HEK293T (cell line): ENCODE measurements around the gene LMF1.

Experiments
- CTCF ChIA-PET: fragments of 350-600 bp; formaldehyde crosslinking; extraction: SDS; loops from one replicate; lab custom pipeline; 2021; ENCODE audit warnings: antibody characterized with exemption, inconsistent platforms; lab: Yijun Ruan, JAX
- POLR2A ChIA-PET: fragments of 350-600 bp; formaldehyde crosslinking; extraction: SDS; loops from one replicate; lab custom pipeline; 2020; ENCODE audit warnings: antibody characterized with exemption, inconsistent platforms; lab: Yijun Ruan, JAX
- DNase-seq: peaks from one replicate; pipeline ENCODE4 v3.0.0; 2012; ENCODE audit warnings: mixed read lengths; ENCODE audit errors: extremely low spot score
- ARNT ChIP-seq: fragments of 450-650 bp; IDR thresholded peaks from 2 replicates; pipeline ENCODE4 v1.6.1; 2017; ENCODE audit warnings: mild to moderate bottlenecking
- BHLHE40 ChIP-seq: fragments of 450-650 bp; IDR thresholded peaks from 2 replicates; pipeline ENCODE4 v1.6.1; 2016; ENCODE audit warnings: mild to moderate bottlenecking, moderate library complexity, borderline replicate concordance
- CTBP1 ChIP-seq: fragments of 450-650 bp; IDR thresholded peaks from 2 replicates; pipeline ENCODE4 v1.6.1; 2016; ENCODE audit warnings: borderline replicate concordance
- ELF4 ChIP-seq: fragments of 450-650 bp; IDR thresholded peaks from 2 replicates; pipeline ENCODE4 v1.6.1; 2017; ENCODE audit warnings: antibody characterized with exemption
- FOXA1 ChIP-seq: fragments of 450-650 bp; IDR thresholded peaks from 2 replicates; pipeline ENCODE4 v1.6.1; 2016; ENCODE audit warnings: mild to moderate bottlenecking
- FOXK2 ChIP-seq: fragments of 450-650 bp; IDR thresholded peaks from 2 replicates; pipeline ENCODE4 v1.6.1; 2016; ENCODE audit warnings: mild to moderate bottlenecking
- FOXM1 ChIP-seq: fragments of 450-650 bp; IDR thresholded peaks from 2 replicates; pipeline ENCODE4 v1.6.1; 2017; ENCODE audit warnings: mild to moderate bottlenecking, borderline replicate concordance
- HDGF ChIP-seq: fragments of 450-650 bp; IDR thresholded peaks from 2 replicates; pipeline ENCODE4 v1.6.1; 2017; ENCODE audit warnings: antibody characterized with exemption, borderline replicate concordance
- L3MBTL2 ChIP-seq: fragments of 450-650 bp; conservative IDR thresholded peaks from 2 replicates; pipeline ENCODE4 v1.6.1; 2016; ENCODE audit warnings: mild to moderate bottlenecking
- LEF1 ChIP-seq: fragments of 450-650 bp; IDR thresholded peaks from 2 replicates; pipeline ENCODE4 v1.6.1; 2017; ENCODE audit warnings: mild to moderate bottlenecking, borderline replicate concordance
- NFRKB ChIP-seq: fragments of 450-650 bp; IDR thresholded peaks from 2 replicates; pipeline ENCODE4 v1.6.1; 2016; ENCODE audit warnings: mild to moderate bottlenecking, moderate library complexity
- PKNOX1 ChIP-seq: fragments of 450-650 bp; IDR thresholded peaks from 2 replicates; pipeline ENCODE4 v1.6.1; 2016
- SP1 ChIP-seq: fragments of 450-650 bp; IDR thresholded peaks from 2 replicates; pipeline ENCODE4 v1.6.1; 2017
- SUZ12 ChIP-seq: fragments of 450-650 bp; IDR thresholded peaks from 2 replicates; pipeline ENCODE4 v1.6.1; 2016; ENCODE audit warnings: mild to moderate bottlenecking
- TARDBP ChIP-seq: fragments of 450-650 bp; IDR thresholded peaks from 2 replicates; pipeline ENCODE4 v1.6.1; 2016
- ZNF384 ChIP-seq: fragments of 450-650 bp; IDR thresholded peaks from 2 replicates; pipeline ENCODE4 v1.6.1; 2016

Gene LMF1

DNA sequence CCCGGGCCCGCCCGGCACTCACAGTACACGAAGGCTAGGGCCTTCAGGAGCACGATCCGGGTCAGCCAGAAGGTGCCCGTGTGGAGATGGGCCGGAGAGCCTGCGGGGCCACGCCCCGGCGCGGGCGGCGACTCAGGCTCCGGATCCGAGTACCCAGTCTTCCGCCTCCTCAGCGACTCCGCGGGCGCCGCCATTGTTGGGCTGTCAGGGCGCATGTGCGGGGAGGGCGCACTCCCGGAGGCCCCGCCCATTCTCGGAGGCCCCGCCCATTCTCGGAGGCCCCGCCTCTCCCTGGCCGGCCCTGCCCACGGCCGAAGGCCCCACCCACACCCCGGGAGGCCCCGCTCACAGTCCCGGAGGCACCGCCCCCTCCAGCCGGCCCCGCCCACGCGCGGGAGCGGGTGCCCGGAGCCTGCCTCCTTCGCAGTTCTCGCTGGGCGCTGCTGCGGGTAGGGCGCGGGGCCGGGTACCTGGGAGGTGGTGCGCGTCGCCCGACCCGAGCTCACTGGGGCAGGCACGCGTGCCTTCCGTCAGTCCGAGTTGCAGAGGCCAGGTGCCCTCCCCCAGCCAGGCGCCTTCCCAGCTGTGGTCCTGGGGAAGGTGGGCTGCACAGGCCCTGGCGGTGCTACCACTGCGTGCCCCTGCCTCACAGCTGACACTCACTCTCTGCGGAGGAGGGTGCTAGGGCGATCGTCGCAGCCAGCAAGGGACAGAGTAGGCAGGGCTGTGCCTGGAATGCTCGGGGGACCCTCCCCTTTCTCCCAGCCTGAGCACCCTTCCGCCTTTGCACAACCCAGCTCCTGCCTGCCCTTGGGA is at the start of gene LMF1:
TSS of gene LMF1 (minus strand) at position 219 of the 816 bp plus-strand sequence. CDS start at position 215, 4 bp downstream.
- CTCF ChIA-PET, result no interaction called here
- TF ChIP-seq LEF1, result no peak
- TF ChIP-seq ZNF384, result no peak
- DNase-seq, result peak; percentile 99
- POLR2A ChIA-PET, result no interaction called here

DNA sequence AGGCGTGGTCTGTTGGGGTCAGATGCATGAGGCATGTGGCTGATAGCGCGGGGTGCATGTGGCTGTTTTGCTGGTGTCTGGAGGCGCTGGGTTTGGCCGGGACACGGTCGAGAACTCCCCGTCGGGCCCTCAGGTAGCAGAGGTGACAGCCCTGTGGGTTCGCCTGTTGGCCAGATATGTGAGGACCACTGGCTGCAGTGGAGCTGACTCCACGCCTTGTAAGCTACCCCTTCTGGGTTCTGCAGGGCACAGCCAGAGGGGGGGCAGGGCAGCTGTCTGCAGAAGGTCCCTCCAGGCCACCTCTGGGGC is 49.3 kb upstream of the LMF1 start:
- no peak for DNase-seq
- POLR2A ChIA-PET, result no interaction called here
- TF ChIP-seq HDGF, result no peak
- TF ChIP-seq PKNOX1, result no peak
- TF ChIP-seq ZNF384, result no peak
- no peak for TF ChIP-seq NFRKB
- no peak for TF ChIP-seq SUZ12
- no peak for TF ChIP-seq LEF1
- no peak for TF ChIP-seq FOXM1
- TF ChIP-seq TARDBP, result no peak
- TF ChIP-seq ELF4, result no peak
- CTCF ChIA-PET, result no interaction called here

GRCh38 chr16:1019231-1020090 is 48.7 kb upstream of the LMF1 start:
- TF ChIP-seq FOXK2, result no peak
- TF ChIP-seq ELF4, result no peak
- no peak for TF ChIP-seq LEF1
- TF ChIP-seq NFRKB, result no peak
- no peak for TF ChIP-seq BHLHE40
- DNase-seq, result no peak
- ChIA-PET CTCF (no interaction called here), POLR2A (interaction anchor here (0.7 kb wide), 1 partner anchor 1972 kb away, joined by 3 read pairs; no protein-coding TSS in a partner anchor)

- CTCF ChIA-PET, result no interaction called here
- no peak for DNase-seq
- TF ChIP-seq TARDBP (no peak), CTBP1 (no peak), ELF4 (no peak), L3MBTL2 (no peak), ARNT (no peak), FOXM1 (no peak), PKNOX1 (no peak), SP1 (no peak), BHLHE40 (no peak), HDGF (no peak), NFRKB (no peak), LEF1 (no peak), FOXK2 (no peak), SUZ12 (no peak), ZNF384 (no peak)
- POLR2A ChIA-PET, result interaction anchor here (0.7 kb wide), 1 partner anchor 1973 kb away, joined by 3 read pairs; no protein-coding TSS in a partner anchor
Observed at GRCh38 chr16:1018447-1019198, 47.8 kb upstream of the LMF1 start.

DNA sequence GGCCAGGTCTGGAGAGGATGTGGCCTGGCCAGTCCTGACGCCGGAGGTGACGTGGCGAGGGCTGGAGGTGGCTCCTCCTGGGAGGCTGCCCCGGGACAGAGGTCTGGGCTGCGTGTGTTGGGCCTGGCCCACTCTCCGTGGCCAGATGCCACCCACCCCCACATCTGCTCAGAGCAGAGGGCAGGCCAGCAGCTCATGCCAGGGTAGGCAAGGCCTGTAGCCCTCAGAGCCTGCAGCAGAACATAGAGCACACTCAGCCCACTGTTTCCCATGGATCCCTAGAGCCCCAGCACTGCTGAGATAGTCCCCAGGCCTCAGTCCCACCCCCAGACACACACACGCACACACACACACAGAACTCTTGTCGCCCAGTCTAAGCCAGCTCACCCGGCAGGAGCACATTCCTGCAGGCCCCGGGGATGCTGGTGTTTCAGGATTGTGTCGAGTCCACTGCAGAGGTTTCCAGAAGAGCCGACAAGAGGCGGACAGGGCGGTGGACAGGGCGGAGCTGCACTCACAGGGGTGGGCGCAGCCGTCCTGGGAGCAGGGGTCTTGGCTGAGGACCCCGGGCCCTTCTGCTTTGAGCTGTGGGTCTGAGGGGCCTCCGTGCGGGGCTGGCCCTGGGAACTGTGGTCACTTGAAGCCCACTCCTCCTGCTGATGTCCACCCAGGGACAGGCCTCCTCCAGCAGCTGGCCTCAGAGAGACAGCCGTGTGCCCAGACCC is 44.1 kb upstream of the LMF1 start:
- CTCF ChIA-PET, result no interaction called here
- TF ChIP-seq LEF1 (no peak), TARDBP (no peak)
- no peak for DNase-seq

DNA sequence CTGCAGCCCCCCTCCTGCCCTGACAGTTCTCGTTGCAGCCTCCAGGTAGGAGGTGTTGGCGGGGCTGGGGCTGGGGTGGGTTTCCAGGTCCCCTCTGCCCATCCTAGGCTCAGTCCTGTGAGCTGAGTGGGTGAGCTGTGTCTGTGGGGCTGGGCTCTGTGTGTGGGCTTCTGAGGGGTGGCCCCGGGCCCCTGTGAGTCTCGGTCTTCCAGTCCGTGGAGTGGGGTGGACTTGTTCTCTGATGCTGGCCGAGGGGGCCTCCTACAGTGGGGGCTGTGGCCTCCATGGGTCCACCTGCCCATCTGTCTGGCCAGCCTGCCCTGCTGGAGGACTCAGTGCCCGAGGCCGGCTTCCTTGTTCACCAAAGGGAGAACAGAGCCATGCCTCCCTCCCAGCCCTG is 43.4 kb upstream of the LMF1 start:
- POLR2A ChIA-PET, result no interaction called here
- no peak for TF ChIP-seq SUZ12
- TF ChIP-seq TARDBP, result no peak
- TF ChIP-seq CTBP1, result no peak
- no peak for TF ChIP-seq NFRKB
- no peak for TF ChIP-seq ELF4
- no peak for TF ChIP-seq ARNT
- no peak for TF ChIP-seq HDGF
- TF ChIP-seq SP1, result no peak
- no peak for TF ChIP-seq FOXA1
- TF ChIP-seq FOXM1, result no peak
- TF ChIP-seq BHLHE40, result no peak
- CTCF ChIA-PET, result no interaction called here
- DNase-seq, result no peak

More for the DNA sequence above, 44.1 kb upstream of the LMF1 start:
- POLR2A ChIA-PET, result no interaction called here
